ENCODE measurements around the gene ATP6V0A1.
"Not testable (repeated sequence)": the region's sequence is repeated elsewhere in the genome, so short reads cannot be mapped to it uniquely, and the experiment has no call there.

The ATP6V0A1 gene

DNA sequence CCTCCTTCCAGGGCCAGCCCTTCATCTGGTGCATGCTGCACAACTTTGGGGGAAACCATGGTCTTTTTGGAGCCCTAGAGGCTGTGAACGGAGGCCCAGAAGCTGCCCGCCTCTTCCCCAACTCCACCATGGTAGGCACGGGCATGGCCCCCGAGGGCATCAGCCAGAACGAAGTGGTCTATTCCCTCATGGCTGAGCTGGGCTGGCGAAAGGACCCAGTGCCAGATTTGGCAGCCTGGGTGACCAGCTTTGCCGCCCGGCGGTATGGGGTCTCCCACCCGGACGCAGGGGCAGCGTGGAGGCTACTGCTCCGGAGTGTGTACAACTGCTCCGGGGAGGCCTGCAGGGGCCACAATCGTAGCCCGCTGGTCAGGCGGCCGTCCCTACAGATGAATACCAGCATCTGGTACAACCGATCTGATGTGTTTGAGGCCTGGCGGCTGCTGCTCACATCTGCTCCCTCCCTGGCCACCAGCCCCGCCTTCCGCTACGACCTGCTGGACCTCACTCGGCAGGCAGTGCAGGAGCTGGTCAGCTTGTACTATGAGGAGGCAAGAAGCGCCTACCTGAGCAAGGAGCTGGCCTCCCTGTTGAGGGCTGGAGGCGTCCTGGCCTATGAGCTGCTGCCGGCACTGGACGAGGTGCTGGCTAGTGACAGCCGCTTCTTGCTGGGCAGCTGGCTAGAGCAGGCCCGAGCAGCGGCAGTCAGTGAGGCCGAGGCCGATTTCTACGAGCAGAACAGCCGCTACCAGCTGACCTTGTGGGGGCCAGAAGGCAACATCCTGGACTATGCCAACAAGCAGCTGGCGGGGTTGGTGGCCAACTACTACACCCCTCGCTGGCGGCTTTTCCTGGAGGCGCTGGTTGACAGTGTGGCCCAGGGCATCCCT, 84.8 kb downstream of the ATP6V0A1 start:
- no peak for DNase-seq

DNA sequence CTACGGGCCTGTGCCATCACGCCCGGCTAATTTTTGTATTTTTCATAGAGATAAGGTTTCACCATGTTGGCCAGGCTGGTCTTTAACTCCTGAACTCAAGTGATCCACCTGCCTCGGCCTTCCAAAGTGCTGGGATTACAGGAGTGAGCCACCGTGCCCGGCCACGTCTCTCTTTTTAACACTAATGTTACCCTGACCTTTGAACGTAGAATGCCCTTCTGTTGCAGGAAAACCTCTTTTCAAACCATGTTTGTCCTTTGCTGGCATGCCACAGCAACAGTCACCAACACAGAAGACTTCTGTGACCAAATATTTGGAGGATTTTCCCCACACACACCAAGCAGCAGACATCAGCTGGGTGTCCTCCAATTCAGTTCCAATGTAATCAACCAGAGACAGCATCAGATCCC, 86.2 kb downstream of the ATP6V0A1 start:
- DNase-seq = no peak

DNA sequence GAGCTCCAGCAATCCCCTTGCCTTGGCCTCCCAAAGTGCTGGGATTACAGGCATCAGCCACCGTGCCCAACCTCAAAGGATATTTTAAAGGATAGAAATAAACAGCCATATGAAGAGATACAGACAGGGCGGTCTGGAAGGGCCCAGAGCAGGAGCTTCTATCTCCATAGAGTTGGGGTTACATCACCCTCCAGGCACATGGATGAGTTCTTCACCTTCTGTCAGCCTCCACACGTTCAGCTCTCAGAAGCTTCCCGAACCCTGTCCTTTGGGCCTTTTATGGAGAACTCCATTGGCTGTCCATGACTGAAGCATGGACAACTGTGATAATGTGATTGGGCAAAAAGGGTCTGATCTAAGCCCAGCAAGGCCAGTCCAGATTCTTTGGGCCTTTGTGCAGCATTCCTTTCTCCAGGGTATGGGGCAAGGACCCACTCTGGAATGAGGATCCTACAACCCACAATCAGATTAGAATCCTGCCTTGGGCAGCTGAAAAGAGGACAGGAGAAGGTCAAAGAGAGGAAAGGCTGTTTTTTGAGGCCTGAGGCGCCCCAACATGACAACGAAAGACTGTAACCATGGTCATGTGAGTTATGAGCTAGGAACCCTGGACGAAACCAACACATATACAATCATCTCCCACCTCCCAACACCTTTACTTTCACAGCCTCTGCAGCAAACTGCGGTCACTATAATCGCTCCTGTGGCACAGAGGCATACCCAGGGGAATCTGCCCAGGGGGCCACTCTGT, 87.3 kb downstream of the ATP6V0A1 start:
- not testable (repeated sequence) for DNase-seq

- DNase-seq = no peak
These were observed 88.4 kb downstream of the ATP6V0A1 start for GRCh38 chr17:42547001-42547461.

GRCh38 chr17:42547698-42548069, 89.0 kb downstream of the ATP6V0A1 start:
- no peak for DNase-seq

DNA sequence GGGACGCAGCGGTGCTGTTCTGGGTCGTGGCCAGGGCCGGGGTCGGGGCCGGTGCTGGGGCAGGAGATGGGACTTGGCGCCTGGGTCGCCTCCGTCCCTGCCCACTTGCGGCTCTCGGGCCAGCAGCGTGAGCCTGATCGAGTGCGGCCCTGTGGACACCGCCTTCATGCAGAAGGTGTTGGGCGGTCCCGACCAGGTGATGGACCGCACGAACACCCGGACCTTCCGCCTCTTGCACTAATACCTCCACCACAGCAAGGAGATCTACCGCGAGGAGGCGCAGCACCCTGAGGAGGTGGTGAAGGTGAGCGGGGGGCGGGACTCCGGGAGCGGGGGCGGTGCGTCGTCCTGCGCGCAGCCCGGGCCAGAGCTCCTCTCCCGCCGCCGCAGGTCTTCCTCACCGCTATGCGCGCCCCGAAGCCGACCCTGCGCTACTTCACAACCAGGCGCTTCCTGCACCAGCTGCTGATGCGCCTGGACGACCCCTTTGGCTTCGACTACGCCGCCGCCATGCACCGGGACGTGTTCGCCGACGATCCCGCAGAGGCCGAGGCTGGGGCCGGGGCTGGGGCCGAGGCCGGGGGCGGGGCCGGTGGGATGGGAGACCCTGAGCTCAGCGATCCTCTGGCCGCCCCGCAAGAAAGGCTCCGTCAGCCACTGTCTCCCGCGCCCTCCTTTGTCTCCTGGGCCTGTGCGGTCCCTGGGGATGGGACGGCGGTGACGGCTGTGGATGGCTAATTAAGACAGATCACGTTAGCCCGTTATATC, 89.6 kb downstream of the ATP6V0A1 start:
- DNase-seq = peak; percentile 69

DNA sequence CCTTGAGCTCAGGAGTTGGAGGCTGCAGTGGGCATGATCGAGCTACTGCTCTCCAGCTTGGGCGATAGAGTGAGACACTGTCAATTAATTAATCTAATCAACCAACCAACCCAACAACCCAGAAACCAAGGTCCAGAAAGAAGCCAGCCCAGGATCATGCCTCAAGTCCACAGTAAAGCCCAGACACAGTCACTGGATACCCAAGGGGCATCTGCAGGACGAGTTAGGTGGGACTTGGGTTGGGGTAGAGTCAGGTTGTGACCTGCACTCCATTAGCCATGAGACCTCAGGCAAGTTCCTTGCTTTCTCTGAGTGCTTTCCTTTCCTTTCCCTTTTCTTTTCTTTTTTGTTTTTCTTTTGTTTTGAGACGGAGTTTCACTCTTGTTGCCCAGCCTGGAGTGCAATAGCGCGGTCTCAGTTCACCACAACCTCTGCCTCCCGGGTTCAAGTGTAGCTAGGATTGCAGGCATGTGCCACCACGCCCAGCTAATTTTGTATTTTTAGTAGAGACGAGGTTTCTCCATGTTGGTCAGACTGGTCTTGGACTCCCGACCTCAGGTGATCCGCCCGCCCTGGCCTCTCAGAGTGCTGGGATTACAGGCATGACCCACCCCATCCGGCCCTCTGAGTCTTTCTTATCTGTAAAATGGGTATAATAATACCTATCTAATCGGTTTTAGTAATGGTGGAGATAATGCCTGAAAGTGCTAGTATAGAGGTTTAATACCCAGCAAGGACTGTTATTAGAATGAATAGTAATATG, 90.5 kb downstream of the ATP6V0A1 start:
- no peak for DNase-seq

DNA sequence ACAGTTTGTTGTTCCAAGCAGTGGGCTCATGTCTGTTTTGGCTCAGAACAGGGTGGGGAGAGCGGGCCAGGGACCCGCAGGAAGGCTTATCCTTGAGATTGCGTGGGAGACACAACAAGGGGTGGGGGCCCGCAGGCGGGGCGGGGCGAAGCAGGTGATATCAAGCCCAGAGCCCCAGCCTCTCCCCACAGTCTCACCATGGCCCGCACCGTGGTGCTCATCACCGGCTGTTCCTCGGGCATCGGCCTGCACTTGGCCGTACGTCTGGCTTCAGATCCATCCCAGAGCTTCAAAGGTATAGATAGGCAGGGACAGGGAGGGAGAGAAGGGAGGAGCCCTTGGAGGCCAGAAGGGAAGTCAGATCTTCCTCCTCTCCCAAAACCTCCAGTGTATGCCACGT, 94.1 kb downstream of the ATP6V0A1 start, which contains the start of gene HSD17B1:
Gene HSD17B1 (plus strand): TSS at position 188 of the 400 bp plus-strand sequence. CDS start 11 bp downstream, at position 199.
- DNase-seq = not testable (repeated sequence)

- no peak for DNase-seq
These were observed 94.6 kb downstream of the ATP6V0A1 start for GRCh38 chr17:42553161-42553818.

GRCh38 chr17:42553866-42554249, 95.2 kb downstream of the ATP6V0A1 start:
- DNase-seq = no peak

- DNase-seq = peak; percentile 72
These were observed 95.8 kb downstream of the ATP6V0A1 start for GRCh38 chr17:42554250-42555121.

- DNase-seq = no peak
These were observed 96.5 kb downstream of the ATP6V0A1 start for GRCh38 chr17:42555122-42555622.

DNA sequence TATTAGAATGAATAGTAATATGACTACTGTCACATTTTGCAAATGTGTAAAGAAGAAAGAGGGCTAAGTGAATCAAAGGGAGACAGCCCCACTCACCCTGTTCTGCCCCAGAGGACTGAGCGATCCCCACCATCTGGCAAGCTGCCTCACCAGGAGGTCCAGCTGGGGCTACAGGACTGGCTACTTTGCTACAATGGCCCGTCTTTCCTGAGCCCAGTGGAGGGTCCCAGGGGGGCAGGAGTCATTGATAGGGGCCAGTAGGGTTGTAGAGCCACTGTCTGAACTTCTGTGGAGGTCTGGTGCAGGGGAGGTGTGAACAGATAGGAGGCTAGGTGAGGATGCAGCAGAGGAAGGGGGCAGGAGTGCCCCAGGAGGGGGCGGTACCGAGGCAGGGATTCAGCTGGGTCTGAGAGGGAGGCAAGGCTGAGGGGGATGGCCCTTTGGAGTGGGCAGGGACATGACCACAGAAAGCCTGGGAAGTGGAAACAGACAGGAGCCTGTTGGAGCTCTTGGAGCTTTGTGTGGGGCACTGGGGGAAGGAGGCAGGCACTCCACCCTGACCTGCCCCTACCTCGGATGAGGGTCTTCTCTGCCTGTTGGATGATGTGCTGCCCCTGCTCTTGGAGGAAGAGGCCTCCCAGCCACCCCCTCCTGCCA, 97.4 kb downstream of the ATP6V0A1 start:
- DNase-seq = not testable (repeated sequence)

DNA sequence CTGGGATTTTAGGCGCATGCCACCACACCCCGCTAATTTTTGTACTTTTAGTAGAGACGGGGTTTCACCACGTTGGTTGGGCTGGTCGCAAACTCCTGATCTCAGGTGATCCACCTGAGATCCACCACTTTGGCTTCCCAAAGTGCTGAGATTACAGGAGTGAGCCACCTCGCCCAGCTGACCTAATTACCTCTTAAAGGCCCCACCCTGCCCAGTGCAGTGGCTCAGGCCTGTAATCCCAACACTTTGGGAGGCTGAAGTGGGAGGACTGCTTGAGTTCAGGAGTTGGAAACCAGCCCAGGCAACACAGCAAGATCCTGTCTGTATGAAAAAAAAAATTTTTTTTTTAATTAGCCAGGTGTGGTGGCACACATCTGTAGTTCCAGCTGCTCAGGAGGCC, 100.4 kb downstream of the ATP6V0A1 start:
- no peak for DNase-seq

DNA sequence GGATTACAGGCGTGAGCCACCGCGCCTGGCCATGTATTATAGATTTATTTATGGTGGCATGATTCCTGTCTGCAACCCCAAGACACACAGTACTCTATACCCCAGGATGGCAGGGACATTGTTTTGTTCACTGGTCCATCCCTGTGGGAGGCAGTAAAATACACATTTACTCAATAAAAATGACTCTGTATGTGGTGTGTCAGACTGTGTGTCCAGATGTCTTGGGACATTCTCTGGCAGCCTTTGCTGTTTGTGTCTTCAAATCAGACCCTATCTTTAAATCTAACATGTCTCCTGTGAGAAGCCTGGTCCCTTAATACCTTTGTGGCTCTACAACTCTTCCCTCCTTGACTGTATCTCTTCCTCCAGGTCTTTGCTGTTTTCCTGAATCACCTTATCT, 101.6 kb downstream of the ATP6V0A1 start:
- no peak for DNase-seq

DNA sequence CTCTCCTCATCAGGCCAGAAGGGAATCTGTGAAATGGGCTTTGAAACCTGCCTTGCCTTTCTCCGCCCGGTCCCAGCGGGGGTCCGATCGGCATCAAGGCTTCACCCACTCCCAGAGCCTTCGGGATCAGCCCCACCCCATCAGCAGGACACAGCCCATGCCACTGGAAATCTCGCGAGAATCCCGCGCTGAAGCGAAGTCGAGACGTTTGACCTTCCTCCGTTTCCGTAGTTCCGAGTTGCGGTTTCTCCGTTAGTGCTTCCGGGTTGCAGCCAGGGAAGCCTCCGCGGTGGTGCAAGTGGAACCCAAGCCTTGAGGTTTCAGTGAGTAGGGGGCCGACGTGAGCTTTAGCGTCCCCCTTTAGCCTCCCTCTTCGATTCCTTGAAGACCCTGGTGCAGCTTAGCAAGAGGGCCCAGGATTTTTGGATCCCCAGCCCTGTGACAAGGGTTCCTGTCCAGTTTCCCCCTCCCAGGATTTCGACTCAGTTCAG, 103.3 kb downstream of the ATP6V0A1 start, which contains the start of gene COASY:
Gene COASY (plus strand): TSS at position 252 of the 491 bp plus-strand sequence. CDS start 475 bp downstream, outside the sequence.
- peak; percentile 87 for DNase-seq

- no peak for DNase-seq
These were observed 103.9 kb downstream of the ATP6V0A1 start for GRCh38 chr17:42562388-42563142.

- DNase-seq = no peak
These were observed 104.4 kb downstream of the ATP6V0A1 start for GRCh38 chr17:42563143-42563509.

DNA sequence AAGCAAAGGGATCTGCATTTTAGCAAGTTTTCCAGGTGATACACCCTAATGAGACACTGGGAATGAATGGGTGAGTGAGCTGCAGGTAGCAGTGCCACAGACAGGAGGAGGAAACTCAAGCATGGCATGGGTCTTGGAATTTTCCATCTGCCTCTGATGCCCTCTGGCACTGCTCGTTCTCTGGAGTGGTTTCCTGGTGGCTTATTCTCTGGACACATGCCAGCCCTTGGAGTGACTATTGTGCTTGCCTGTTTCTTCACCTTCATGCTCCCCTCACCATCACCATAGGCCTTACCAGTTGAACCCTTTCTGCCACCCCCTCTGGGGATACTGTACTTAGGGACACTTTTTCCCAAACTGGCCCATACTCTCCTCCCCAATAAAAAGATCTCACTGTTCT, 104.9 kb downstream of the ATP6V0A1 start:
- DNase-seq = no peak

Measured in central memory CD4-positive, alpha-beta T cell (primary cell).